NT2/D1 (cell line): ENCODE data around the gene GLT1D1.

ENCODE experiments used
- SUZ12 ChIP-seq: IDR thresholded peaks from 2 replicates; pipeline ENCODE4 v1.6.1; 2011; ENCODE audit not compliant: insufficient read length, insufficient read depth; ENCODE audit errors: extremely low read depth
- YY1 ChIP-seq: IDR thresholded peaks from 2 replicates; pipeline ENCODE4 v1.6.1; 2011; ENCODE audit not compliant: insufficient read length, insufficient read depth
- ZNF274 ChIP-seq: IDR thresholded peaks from 2 replicates; pipeline ENCODE4 v1.6.1; 2011; ENCODE audit warnings: mild to moderate bottlenecking, low read depth, low read length

DNA sequence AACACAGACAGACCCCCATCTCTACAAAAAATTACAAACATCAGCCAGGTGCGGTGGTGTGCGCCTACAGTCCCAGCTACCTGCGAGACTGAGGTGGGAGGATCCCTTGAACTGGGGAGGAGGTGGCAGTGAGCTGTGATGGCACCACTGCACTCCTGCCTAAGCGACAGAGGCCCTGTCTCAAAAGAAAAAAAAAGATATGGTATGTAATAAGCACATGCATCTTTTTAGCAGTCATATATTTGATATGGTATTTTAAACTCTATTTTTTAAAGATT, 36.7 kb upstream of the GLT1D1 start:
- TF ChIP-seq SUZ12 (no peak), ZNF274 (no peak), YY1 (no peak)
